H9 (cell line): ENCODE results near the gene NTNG2. TPM values are rescaled to one million over a fixed set of nuclear protein-coding genes. Genes with fewer than 3 reads are reported as not detected.

Experiments
- DNase-seq: peaks from one replicate; pipeline ENCODE4 v3.0.0-alpha.2; 2017
- H2AFZ ChIP-seq: one replicate; pipeline ENCODE4 v1.6.1; 2013; ENCODE audit warnings: mild to moderate bottlenecking, low read length, control low read depth, moderate library complexity
- H2AK5ac ChIP-seq: 2 replicates; pipeline ENCODE4 v1.6.1; 2013; ENCODE audit warnings: low read length, control low read depth, mixed read lengths; ENCODE audit not compliant: insufficient read length
- H2BK120ac ChIP-seq: one replicate; pipeline ENCODE4 v1.6.1; 2013; ENCODE audit warnings: low read depth, mild to moderate bottlenecking, low read length, control low read depth, inconsistent platforms; ENCODE audit not compliant: poor library complexity, severe bottlenecking
- H2BK12ac ChIP-seq: 2 replicates; pipeline ENCODE4 v1.6.1; 2013; ENCODE audit warnings: low read length, control low read depth, mixed read lengths, low read depth; ENCODE audit not compliant: insufficient read length
- H2BK15ac ChIP-seq: 2 replicates; pipeline ENCODE4 v1.6.1; 2013; ENCODE audit warnings: low read depth, low read length, control low read depth
- H2BK20ac ChIP-seq: one replicate; pipeline ENCODE4 v1.6.1; 2013; ENCODE audit warnings: low read depth, mild to moderate bottlenecking, low read length, control low read depth, inconsistent platforms; ENCODE audit not compliant: poor library complexity, severe bottlenecking
- H2BK5ac ChIP-seq: 2 replicates; pipeline ENCODE4 v1.6.1; 2013; ENCODE audit warnings: low read length, control low read depth, mixed read lengths; ENCODE audit not compliant: insufficient read length
- H3K14ac ChIP-seq: 2 replicates; pipeline ENCODE4 v1.6.1; 2013; ENCODE audit warnings: low read length, control low read depth; ENCODE audit not compliant: insufficient read depth
- H3K18ac ChIP-seq: 2 replicates; pipeline ENCODE4 v1.6.1; 2013; ENCODE audit warnings: low read depth, mild to moderate bottlenecking, mixed read lengths, low read length, control low read depth; ENCODE audit not compliant: insufficient read length
- H3K23ac ChIP-seq: 2 replicates; pipeline ENCODE4 v1.6.1; 2013; ENCODE audit warnings: low read length, control low read depth, mixed read lengths, low read depth; ENCODE audit not compliant: insufficient read length
- H3K23me2 ChIP-seq: 2 replicates; pipeline ENCODE4 v1.6.1; 2013; ENCODE audit warnings: low read depth, mild to moderate bottlenecking, mixed read lengths, low read length, control low read depth; ENCODE audit not compliant: insufficient read length, poor library complexity, severe bottlenecking
- H3K27ac ChIP-seq: 2 replicates; pipeline ENCODE4 v1.5.1; 2013; ENCODE audit warnings: low read length, control low read depth, mixed read lengths, low read depth; ENCODE audit not compliant: insufficient read length
- H3K27me3 ChIP-seq: 2 replicates; pipeline ENCODE4 v1.6.1; 2013; ENCODE audit warnings: low read length, control low read depth, inconsistent platforms; ENCODE audit not compliant: insufficient read depth
- H3K4ac ChIP-seq: 2 replicates; pipeline ENCODE4 v1.6.1; 2013; ENCODE audit warnings: low read depth, mild to moderate bottlenecking, control low read depth, inconsistent platforms, low read length, moderate library complexity
- H3K4me1 ChIP-seq: 2 replicates; pipeline ENCODE4 v1.6.1; 2013; ENCODE audit warnings: low read length, control low read depth, inconsistent platforms; ENCODE audit not compliant: insufficient read depth
- H3K4me2 ChIP-seq: 2 replicates; pipeline ENCODE4 v1.6.1; 2013; ENCODE audit warnings: low read length, control low read depth, mixed read lengths; ENCODE audit not compliant: insufficient read length, insufficient read depth
- H3K56ac ChIP-seq: 2 replicates; pipeline ENCODE4 v1.6.1; 2013; ENCODE audit warnings: low read depth, mild to moderate bottlenecking, mixed read lengths, low read length, control low read depth; ENCODE audit not compliant: insufficient read length
- H3K79me1 ChIP-seq: 2 replicates; pipeline ENCODE4 v1.6.1; 2013; ENCODE audit warnings: low read depth, mild to moderate bottlenecking, moderate library complexity, low read length, control low read depth, inconsistent platforms; ENCODE audit not compliant: insufficient read depth, poor library complexity, severe bottlenecking
- H3K79me2 ChIP-seq: 2 replicates; pipeline ENCODE4 v1.6.1; 2013; ENCODE audit warnings: low read length, control low read depth, inconsistent platforms; ENCODE audit not compliant: insufficient read depth
- H3K9ac ChIP-seq: 2 replicates; pipeline ENCODE4 v1.6.1; 2013; ENCODE audit warnings: low read length, control low read depth, mixed read lengths; ENCODE audit not compliant: insufficient read length; ENCODE audit errors: extremely low read depth
- H3K9me3 ChIP-seq: one replicate; pipeline ENCODE4 v1.6.1; 2013; ENCODE audit warnings: low read depth, low read length, inconsistent platforms; ENCODE audit not compliant: control insufficient read depth
- H3T11ph ChIP-seq: one replicate; pipeline ENCODE4 v1.6.1; 2013; ENCODE audit warnings: mild to moderate bottlenecking, low read length, control low read depth, inconsistent platforms
- H4K20me1 ChIP-seq: one replicate; pipeline ENCODE4 v1.6.1; 2013; ENCODE audit not compliant: control insufficient read depth, insufficient read length, insufficient read depth
- H4K5ac ChIP-seq: 2 replicates; pipeline ENCODE4 v1.6.1; 2013; ENCODE audit warnings: low read depth, mild to moderate bottlenecking, mixed read lengths, low read length, control low read depth; ENCODE audit not compliant: insufficient read length
- H4K8ac ChIP-seq: replicated peaks from 2 replicates; pipeline ENCODE4 v1.6.1; 2013; ENCODE audit warnings: low read length, control low read depth, mixed read lengths, low read depth; ENCODE audit not compliant: insufficient read length
- H4K91ac ChIP-seq: 2 replicates; pipeline ENCODE4 v1.6.1; 2013; ENCODE audit warnings: low read depth, mild to moderate bottlenecking, moderate library complexity, mixed read lengths, low read length, control low read depth; ENCODE audit not compliant: insufficient read length
- H3K27ac Mint-ChIP-seq, 3 experiments: 2 replicates in 2 of 3; 3 replicates in 1 of 3; pipeline ENCODE4 v1.8.0; 2020 to 2021; ENCODE audit warnings: mixed read lengths in 3 of 3, mild to moderate bottlenecking in 1 of 3, moderate library complexity in 1 of 3
- H3K27me3 Mint-ChIP-seq: 2 replicates; pipeline ENCODE4 v1.8.0; 2021; ENCODE audit warnings: low read depth, mild to moderate bottlenecking, moderate library complexity, mixed read lengths
- H3K36me3 Mint-ChIP-seq, 3 experiments: 2 replicates in 2 of 3; 3 replicates in 1 of 3; pipeline ENCODE4 v1.8.0; 2020 to 2021; ENCODE audit warnings: low read depth in 3 of 3, mixed read lengths in 3 of 3; ENCODE audit not compliant: insufficient read depth in 1 of 3
- H3K4me1 Mint-ChIP-seq, 2 experiments: 2 replicates each; pipeline ENCODE4 v1.8.0; 2020; ENCODE audit warnings: mixed read lengths in 2 of 2
- H3K4me3 Mint-ChIP-seq, 2 experiments: 2 replicates in 1 of 2; 3 replicates in 1 of 2; pipeline ENCODE4 v1.8.0; 2020 to 2021; ENCODE audit warnings: mild to moderate bottlenecking in 2 of 2, mixed read lengths in 2 of 2, moderate library complexity in 1 of 2
- H3K9me3 Mint-ChIP-seq, 2 experiments: 2 replicates in 1 of 2; 3 replicates in 1 of 2; pipeline ENCODE4 v1.8.0; 2020; ENCODE audit warnings: mild to moderate bottlenecking in 2 of 2, mixed read lengths in 2 of 2, moderate library complexity in 1 of 2
- WGBS: extraction: QIAGEN DNeasy Blood & Tissue Kit; methylation state at CpG from one replicate; pipeline ENCODE4 v1.1.7; 2013; ENCODE audit warnings: missing lambda C conversion rate, low lambda C conversion rate, mixed read lengths; ENCODE audit not compliant: insufficient read length; ENCODE audit errors: extremely low coverage; 5-methylcytosine and 5-hydroxymethylcytosine counted together
- total RNA-seq: library from RNA; stranded (reverse); gene quantifications from 2 replicates; pipeline ENCODE4 v1.2.1, GENCODE V29; 2021
- TF ChIP-seq, protein P1 (sequence below): fragments of 200-600 bp; sonication (generic); conservative IDR thresholded peaks from 3 replicates; pipeline ENCODE4 v1.8.0; 2021; ENCODE audit warnings: antibody characterized with exemption, mild to moderate bottlenecking

The NTNG2 gene
- total RNA-seq, 1 experiment from 2014 or later: 0.52 TPM

DNA sequence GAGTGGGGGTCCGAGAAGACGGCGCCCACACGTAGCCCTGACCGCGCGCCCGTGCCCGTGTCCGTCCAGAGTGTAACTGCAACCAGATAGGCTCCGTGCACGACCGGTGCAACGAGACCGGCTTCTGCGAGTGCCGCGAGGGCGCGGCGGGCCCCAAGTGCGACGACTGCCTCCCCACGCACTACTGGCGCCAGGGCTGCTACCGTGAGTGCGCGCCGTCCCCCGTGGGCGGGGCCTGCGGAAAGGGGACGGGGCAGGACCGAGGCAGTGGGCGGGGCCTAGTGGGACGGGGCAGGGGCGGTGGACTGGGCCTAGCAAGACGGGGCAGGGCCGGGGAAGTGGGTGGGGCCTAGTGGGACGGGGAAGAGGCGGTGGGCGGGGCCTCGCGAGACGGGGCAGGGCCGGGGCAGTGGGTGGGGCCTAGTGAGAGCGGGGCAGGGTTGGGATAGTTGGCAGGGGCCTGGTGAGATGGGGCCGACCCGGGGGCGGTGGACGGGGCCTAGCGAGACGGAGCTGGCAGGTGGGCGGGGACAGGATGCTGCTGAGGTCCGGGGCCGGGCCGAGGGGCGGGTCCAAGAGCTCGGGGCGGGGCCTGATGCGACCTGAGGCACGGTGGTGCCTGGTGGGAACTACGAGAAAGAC lies 79.1 kb downstream of the NTNG2 start:
- peak overlapping the region; percentile 32 for H3K18ac ChIP-seq
- H2BK12ac ChIP-seq: no peak overlapping the region
- TF ChIP-seq, protein P1, sequence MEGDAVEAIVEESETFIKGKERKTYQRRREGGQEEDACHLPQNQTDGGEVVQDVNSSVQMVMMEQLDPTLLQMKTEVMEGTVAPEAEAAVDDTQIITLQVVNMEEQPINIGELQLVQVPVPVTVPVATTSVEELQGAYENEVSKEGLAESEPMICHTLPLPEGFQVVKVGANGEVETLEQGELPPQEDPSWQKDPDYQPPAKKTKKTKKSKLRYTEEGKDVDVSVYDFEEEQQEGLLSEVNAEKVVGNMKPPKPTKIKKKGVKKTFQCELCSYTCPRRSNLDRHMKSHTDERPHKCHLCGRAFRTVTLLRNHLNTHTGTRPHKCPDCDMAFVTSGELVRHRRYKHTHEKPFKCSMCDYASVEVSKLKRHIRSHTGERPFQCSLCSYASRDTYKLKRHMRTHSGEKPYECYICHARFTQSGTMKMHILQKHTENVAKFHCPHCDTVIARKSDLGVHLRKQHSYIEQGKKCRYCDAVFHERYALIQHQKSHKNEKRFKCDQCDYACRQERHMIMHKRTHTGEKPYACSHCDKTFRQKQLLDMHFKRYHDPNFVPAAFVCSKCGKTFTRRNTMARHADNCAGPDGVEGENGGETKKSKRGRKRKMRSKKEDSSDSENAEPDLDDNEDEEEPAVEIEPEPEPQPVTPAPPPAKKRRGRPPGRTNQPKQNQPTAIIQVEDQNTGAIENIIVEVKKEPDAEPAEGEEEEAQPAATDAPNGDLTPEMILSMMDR: no peak
- no peak overlapping the region for H2AK5ac ChIP-seq
- peak overlapping the region; percentile 81 to 94 for H3K4me3 Mint-ChIP-seq
- no peaks in the 10 kb centered on the region for H3K79me1 ChIP-seq
- H3K4me2 ChIP-seq: peak overlapping the region; percentile 71
- H3K4ac ChIP-seq: no peak overlapping the region
- no peak overlapping the region; the same call in 1 of the 2 replicates for H3K14ac ChIP-seq
- no peak overlapping the region for H4K91ac ChIP-seq
- WGBS: no CpG with 5 or more reads among the region's 63 CpGs
- H4K5ac ChIP-seq: no peak overlapping the region
- no peak overlapping the region for H4K8ac ChIP-seq
- H3K27ac Mint-ChIP-seq: no peak overlapping the region
- no peak overlapping the region for H3K56ac ChIP-seq
- no peak overlapping the region for H2BK20ac ChIP-seq
- no peaks in the 10 kb centered on the region; the same call in 1 of the 2 replicates for H3K4me1 ChIP-seq
- H3K9ac ChIP-seq: no peak overlapping the region
- no peaks in the 10 kb centered on the region; a peak in 1 of 7 replicates for H3K36me3 Mint-ChIP-seq
- H3K23me2 ChIP-seq: peaks cover 18% of the 10 kb centered on the region
- H3K79me2 ChIP-seq: no peaks in the 10 kb centered on the region
- no peak overlapping the region for H2BK15ac ChIP-seq
- no peaks in the 10 kb centered on the region for H4K20me1 ChIP-seq
- peak; percentile 100 for DNase-seq
- peaks cover 10 to 38% of the 10 kb centered on the region in 2 experiments; a peak in 3 of 4 replicates for H3K4me1 Mint-ChIP-seq
- no peak overlapping the region for H2BK120ac ChIP-seq
- no peaks in the 10 kb centered on the region for H3K9me3 ChIP-seq
- no peak overlapping the region for H3T11ph ChIP-seq
- peaks cover 56% of the 10 kb centered on the region for H3K27me3 Mint-ChIP-seq
- no peak overlapping the region for H3K27ac ChIP-seq
- no peaks in the 10 kb centered on the region; the same call in 1 of the 2 replicates for H3K27me3 ChIP-seq
- H2AFZ ChIP-seq: no peak overlapping the region
- H3K23ac ChIP-seq: no peak overlapping the region
- no peak overlapping the region for H2BK5ac ChIP-seq
- H3K9me3 Mint-ChIP-seq: no peaks in the 10 kb centered on the region
